ENCODE results near the gene RAPGEF5.

- TF ChIP-seq, protein P1, sequence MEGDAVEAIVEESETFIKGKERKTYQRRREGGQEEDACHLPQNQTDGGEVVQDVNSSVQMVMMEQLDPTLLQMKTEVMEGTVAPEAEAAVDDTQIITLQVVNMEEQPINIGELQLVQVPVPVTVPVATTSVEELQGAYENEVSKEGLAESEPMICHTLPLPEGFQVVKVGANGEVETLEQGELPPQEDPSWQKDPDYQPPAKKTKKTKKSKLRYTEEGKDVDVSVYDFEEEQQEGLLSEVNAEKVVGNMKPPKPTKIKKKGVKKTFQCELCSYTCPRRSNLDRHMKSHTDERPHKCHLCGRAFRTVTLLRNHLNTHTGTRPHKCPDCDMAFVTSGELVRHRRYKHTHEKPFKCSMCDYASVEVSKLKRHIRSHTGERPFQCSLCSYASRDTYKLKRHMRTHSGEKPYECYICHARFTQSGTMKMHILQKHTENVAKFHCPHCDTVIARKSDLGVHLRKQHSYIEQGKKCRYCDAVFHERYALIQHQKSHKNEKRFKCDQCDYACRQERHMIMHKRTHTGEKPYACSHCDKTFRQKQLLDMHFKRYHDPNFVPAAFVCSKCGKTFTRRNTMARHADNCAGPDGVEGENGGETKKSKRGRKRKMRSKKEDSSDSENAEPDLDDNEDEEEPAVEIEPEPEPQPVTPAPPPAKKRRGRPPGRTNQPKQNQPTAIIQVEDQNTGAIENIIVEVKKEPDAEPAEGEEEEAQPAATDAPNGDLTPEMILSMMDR (IDR thresholded peaks at IDR 0.05; ENCODE audit: low read length): no peak
- TF ChIP-seq EZH2 (optimal IDR thresholded peaks at IDR 0.05; ENCODE audit: low read depth, low read length): no peak
Measured at GRCh38 chr7:22344655-22345054, 12.3 kb downstream of the RAPGEF5 start.
